ENCODE measurements around the gene BTRC.

Gene BTRC

GRCh38 chr10:101536800-101537199 is 182.8 kb downstream of the BTRC start:
- no peak for DNase-seq

- no peak for DNase-seq
Measured at GRCh38 chr10:101538446-101538845, 184.5 kb downstream of the BTRC start.

GRCh38 chr10:101545898-101546297 is 191.9 kb downstream of the BTRC start:
- no peak for DNase-seq

GRCh38 chr10:101550965-101551364 is 197.0 kb downstream of the BTRC start:
- DNase-seq = no peak

- no peak for DNase-seq
Measured at GRCh38 chr10:101552442-101552841, 198.5 kb downstream of the BTRC start.

GRCh38 chr10:101557541-101557940 is 203.6 kb downstream of the BTRC start:
- DNase-seq = no peak

GRCh38 chr10:101558204-101558603 is 204.2 kb downstream of the BTRC start:
- DNase-seq = no peak

GRCh38 chr10:101558671-101559595 is 205.0 kb downstream of the BTRC start:
- DNase-seq = no peak

- DNase-seq = no peak
Measured at GRCh38 chr10:101559596-101560297, 205.8 kb downstream of the BTRC start.

GRCh38 chr10:101560298-101561067 is 206.5 kb downstream of the BTRC start:
- no peak for DNase-seq

- DNase-seq = no peak
Measured at GRCh38 chr10:101561068-101561915, 207.3 kb downstream of the BTRC start.

GRCh38 chr10:101562231-101562630 is 208.3 kb downstream of the BTRC start:
- no peak for DNase-seq

GRCh38 chr10:101563007-101563406 is 209.0 kb downstream of the BTRC start:
- DNase-seq = no peak

- DNase-seq = no peak
Measured at GRCh38 chr10:101563497-101564040, 209.6 kb downstream of the BTRC start.

- no peak for DNase-seq
Measured at GRCh38 chr10:101564490-101564991, 210.6 kb downstream of the BTRC start.

- DNase-seq = no peak
Measured at GRCh38 chr10:101565370-101565900, 211.5 kb downstream of the BTRC start.

GRCh38 chr10:101565936-101566332 is 212.0 kb downstream of the BTRC start:
- no peak for DNase-seq

- DNase-seq = peak; percentile 30
Measured at GRCh38 chr10:101566333-101567164, 212.6 kb downstream of the BTRC start.

- DNase-seq = no peak
Measured at GRCh38 chr10:101567165-101568006, 213.4 kb downstream of the BTRC start.

Data from fibroblast of skin of abdomen (primary cell).